ENCODE measurements around the gene TMEM179. TPM values are rescaled to one million over a fixed set of nuclear protein-coding genes. Genes with fewer than 3 reads are reported as not detected.

Gene TMEM179
- total RNA-seq, 2 donors from 2014 or later = 8.2 to 15.7 TPM

DNA sequence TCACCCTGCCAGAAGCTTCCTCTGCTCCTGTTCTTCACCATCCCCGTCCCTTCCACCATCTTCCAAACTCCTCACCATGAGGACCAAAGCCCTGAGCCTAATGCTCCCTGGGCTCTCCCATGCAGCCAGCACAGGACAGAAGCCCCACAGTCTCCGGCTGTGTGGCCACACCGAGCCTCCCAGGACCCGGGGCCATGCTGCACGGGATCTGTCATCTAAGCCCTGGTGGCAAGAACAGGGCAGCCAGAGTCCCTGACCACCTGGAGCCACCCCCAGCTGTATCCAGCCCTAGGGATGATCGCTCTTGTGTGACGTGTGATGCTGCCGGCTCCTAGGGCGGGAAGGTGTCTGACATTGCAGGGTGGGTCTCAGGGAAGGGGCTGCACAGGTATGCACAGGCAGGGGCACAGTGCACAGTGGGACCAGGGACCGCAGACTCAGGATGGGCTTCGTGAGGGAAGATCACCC is 8.1 kb downstream of the TMEM179 start:
- H3K36me3 ChIP-seq (ENCODE audit: control insufficient read depth, insufficient read depth, low read length) = no peaks in the 10 kb centered on the region
- no peak overlapping the region for H3K9ac ChIP-seq (ENCODE audit: extremely low read depth, low read length, poor library complexity, severe bottlenecking)
- H3K27ac ChIP-seq (ENCODE audit: low read depth, low read length) = no peak overlapping the region
- no peak for TF ChIP-seq CTCF (conservative IDR thresholded peaks at IDR 0.05)
- no peak overlapping the region for H3K4me3 ChIP-seq (ENCODE audit: low read length)
- Mint-ChIP-seq H3K36me3 (ENCODE audit: low read depth) (no peaks in the 10 kb centered on the region), H3K4me1 (no peaks in the 10 kb centered on the region), H3K9me3 (no peaks in the 10 kb centered on the region), H3K27me3 (ENCODE audit: insufficient read depth) (no peaks in the 10 kb centered on the region), H3K27ac (no peak overlapping the region), H3K4me3 (no peak overlapping the region)
- H3K27me3 ChIP-seq (ENCODE audit: control insufficient read depth, insufficient read depth, low read length, poor library complexity, severe bottlenecking) = no peaks in the 10 kb centered on the region
- WGBS, 2 experiments (ENCODE audit: insufficient coverage in 1 of 2, insufficient read length in 1 of 2) = 93 to 94% methylated on average over 11 of the region's 11 CpGs
- DNase-seq = no peak
- no peaks in the 10 kb centered on the region for H3K9me3 ChIP-seq (ENCODE audit: control insufficient read depth, low read length)
- H3K4me1 ChIP-seq (ENCODE audit: control insufficient read depth, insufficient read depth, low read length) = no peaks in the 10 kb centered on the region

DNA sequence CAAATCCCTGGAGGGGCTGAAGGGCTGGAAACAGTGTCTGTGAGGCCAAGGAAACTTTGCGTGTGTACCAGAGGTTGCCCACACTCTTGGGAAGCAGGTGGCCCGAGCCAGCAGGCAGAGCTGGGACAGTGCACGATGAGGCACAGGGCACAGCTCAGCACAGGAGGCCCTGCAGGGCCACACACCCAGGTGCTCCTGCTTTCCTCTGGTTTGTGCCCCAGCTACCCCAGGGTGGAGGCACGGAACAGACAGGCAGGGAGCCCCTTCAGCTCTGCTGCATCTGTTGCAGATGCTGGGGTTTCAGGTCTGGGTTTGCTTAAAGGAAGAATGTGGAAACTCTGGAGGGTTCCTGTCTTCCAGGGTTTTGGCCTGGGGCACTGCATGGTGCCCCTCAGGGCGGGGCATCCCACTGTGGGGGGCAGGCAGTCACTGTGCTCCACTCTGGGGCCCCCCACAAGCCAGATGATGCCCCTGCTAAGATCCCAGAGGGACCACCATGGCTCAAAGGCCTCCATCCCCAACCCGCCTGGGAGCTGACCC is 8.6 kb downstream of the TMEM179 start:
- WGBS, 2 experiments (ENCODE audit: insufficient coverage in 1 of 2, insufficient read length in 1 of 2) = 91 to 100% methylated on average over 1 to 6 of the region's 6 CpGs
- no peaks in the 10 kb centered on the region for H3K9me3 Mint-ChIP-seq
- no peak for TF ChIP-seq CTCF (conservative IDR thresholded peaks at IDR 0.05)

GRCh38 chr14:104595116-104595675 is 9.4 kb downstream of the TMEM179 start:
- no peaks in the 10 kb centered on the region for H3K27me3 Mint-ChIP-seq (ENCODE audit: insufficient read depth)
- H3K27ac ChIP-seq (ENCODE audit: low read depth, low read length) = no peak overlapping the region
- TF ChIP-seq CTCF (conservative IDR thresholded peaks at IDR 0.05) = no peak
- DNase-seq = no peak
- WGBS, 2 experiments (ENCODE audit: insufficient coverage in 1 of 2, insufficient read length in 1 of 2) = 91 to 96% methylated on average over 5 to 14 of the region's 14 CpGs
- no peaks in the 10 kb centered on the region for H3K4me1 ChIP-seq (ENCODE audit: control insufficient read depth, insufficient read depth, low read length)
- no peak overlapping the region for H3K9ac ChIP-seq (ENCODE audit: extremely low read depth, low read length, poor library complexity, severe bottlenecking)
- no peak overlapping the region for H3K27ac Mint-ChIP-seq
- H3K36me3 ChIP-seq (ENCODE audit: control insufficient read depth, insufficient read depth, low read length) = no peaks in the 10 kb centered on the region
- no peak overlapping the region for H3K4me3 ChIP-seq (ENCODE audit: low read length)
- no peaks in the 10 kb centered on the region for H3K27me3 ChIP-seq (ENCODE audit: control insufficient read depth, insufficient read depth, low read length, poor library complexity, severe bottlenecking)
- H3K36me3 Mint-ChIP-seq (ENCODE audit: low read depth) = no peaks in the 10 kb centered on the region
- no peaks in the 10 kb centered on the region for H3K4me1 Mint-ChIP-seq
- no peaks in the 10 kb centered on the region for H3K9me3 Mint-ChIP-seq
- no peaks in the 10 kb centered on the region for H3K9me3 ChIP-seq (ENCODE audit: control insufficient read depth, low read length)
- no peak overlapping the region for H3K4me3 Mint-ChIP-seq

More for the DNA sequence above, 8.6 kb downstream of the TMEM179 start:
- no peak overlapping the region for H3K27ac ChIP-seq (ENCODE audit: low read depth, low read length)
- DNase-seq = no peak
- H3K36me3 ChIP-seq (ENCODE audit: control insufficient read depth, insufficient read depth, low read length) = no peaks in the 10 kb centered on the region
- Mint-ChIP-seq H3K4me3 (no peak overlapping the region), H3K27me3 (ENCODE audit: insufficient read depth) (no peaks in the 10 kb centered on the region), H3K27ac (no peak overlapping the region), H3K36me3 (ENCODE audit: low read depth) (no peaks in the 10 kb centered on the region), H3K4me1 (no peaks in the 10 kb centered on the region)
- no peaks in the 10 kb centered on the region for H3K4me1 ChIP-seq (ENCODE audit: control insufficient read depth, insufficient read depth, low read length)
- H3K9ac ChIP-seq (ENCODE audit: extremely low read depth, low read length, poor library complexity, severe bottlenecking) = no peak overlapping the region
- H3K27me3 ChIP-seq (ENCODE audit: control insufficient read depth, insufficient read depth, low read length, poor library complexity, severe bottlenecking) = no peaks in the 10 kb centered on the region
- H3K9me3 ChIP-seq (ENCODE audit: control insufficient read depth, low read length) = no peaks in the 10 kb centered on the region
- H3K4me3 ChIP-seq (ENCODE audit: low read length) = no peak overlapping the region
